GM12878 (cell line): Measurements from ENCODE around the gene MCOLN2. TPM values are rescaled to one million over a fixed set of nuclear protein-coding genes. Genes with fewer than 3 reads are reported as not detected.

Experiments
- ATAC-seq: fragments of 200-7000 bp; cut with Tn5 transposase; 3 replicates; pipeline ENCODE4 v1.9.1; 2020; ENCODE audit warnings: mild to moderate bottlenecking, moderate library complexity
- BruUV-seq: library from RNA; stranded (reverse); fragments of 400-500 nt; replicated peaks from 2 replicates; lab custom pipeline; 2021; lab: Mats Ljungman, UMichigan
- CTCF ChIA-PET: fragments of 300-600 bp; sonication (Branson Sonifier 250); formaldehyde crosslinking; extraction: SDS; loops from one replicate; lab custom pipeline; 2021; ENCODE audit warnings: inconsistent platforms; lab: Yijun Ruan, JAX
- POLR2A ChIA-PET: fragments of 350-600 bp; formaldehyde crosslinking; extraction: SDS; loops from one replicate; lab custom pipeline; 2021; ENCODE audit warnings: inconsistent platforms; lab: Charles Lee
- RAD21 ChIA-PET: fragments of 300-600 bp; sonication (Branson Sonifier 250); formaldehyde crosslinking; loops from one replicate; lab custom pipeline; 2023; ENCODE audit warnings: antibody characterized with exemption; ENCODE audit not compliant: unreplicated experiment; lab: Charles Lee
- SMC1A ChIA-PET: fragments of 300-600 bp; sonication (Branson Sonifier 250); formaldehyde crosslinking; loops from one replicate; lab custom pipeline; 2023; ENCODE audit not compliant: unreplicated experiment, uncharacterized antibody; lab: Charles Lee
- DNase-seq: peaks from one replicate; pipeline ENCODE4 v3.0.0-alpha.2; 2011; ENCODE audit warnings: low read depth, low spot score
- FAIRE-seq: peaks from 3 replicates; lab custom pipeline; 2011; peaks lifted over from hg19 to GRCh38; lab: Jason Lieb, UNC
- H2AFZ ChIP-seq: 2 replicates; pipeline ENCODE4 v1.6.0; 2011; ENCODE audit warnings: low read depth, low read length, control low read depth; ENCODE audit not compliant: control insufficient read depth
- H3K27ac ChIP-seq: 2 replicates; pipeline ENCODE4 v1.5.1; 2011; ENCODE audit warnings: control low read depth; ENCODE audit not compliant: control insufficient read depth, insufficient read depth
- H3K27me3 ChIP-seq, 2 experiments: replicated peaks in 1 of 2; 2 replicates each; pipeline versions ENCODE4 v1.6.0 to v1.6.1; 2011; ENCODE audit warnings: low read length in 1 of 2; ENCODE audit not compliant: control insufficient read depth in 2 of 2, insufficient read depth in 2 of 2
- H3K36me3 ChIP-seq, 2 experiments: 2 replicates each; pipeline ENCODE4 v1.5.1; 2011; ENCODE audit warnings: low read length in 1 of 2; ENCODE audit not compliant: control insufficient read depth in 2 of 2, insufficient read depth in 2 of 2
- H3K4me1 ChIP-seq: 2 replicates; pipeline ENCODE4 v1.6.1; 2011; ENCODE audit warnings: mild to moderate bottlenecking, low read length, moderate library complexity, mixed read lengths; ENCODE audit not compliant: control insufficient read depth, insufficient read depth
- H3K4me2 ChIP-seq: 2 replicates; pipeline ENCODE4 v1.6.0; 2011; ENCODE audit warnings: control low read depth; ENCODE audit not compliant: control insufficient read depth, insufficient read depth
- H3K4me3 ChIP-seq: fragments of 200-600 bp; sonication (generic); 2 replicates; pipeline ENCODE4 v1.5.1; 2016
- H3K79me2 ChIP-seq: 2 replicates; pipeline ENCODE4 v1.6.0; 2011; ENCODE audit warnings: low read length; ENCODE audit not compliant: control insufficient read depth, insufficient read depth
- H3K9ac ChIP-seq: 2 replicates; pipeline ENCODE4 v1.8.0; 2011; ENCODE audit warnings: low read length, control low read depth, mixed read lengths; ENCODE audit not compliant: control insufficient read depth, insufficient read depth
- H3K9me3 ChIP-seq: replicated peaks from 3 replicates; pipeline ENCODE4 v1.5.1; 2011; ENCODE audit warnings: mild to moderate bottlenecking, low read length; ENCODE audit not compliant: control insufficient read depth, insufficient read depth
- H4K20me1 ChIP-seq: 2 replicates; pipeline ENCODE4 v1.6.0; 2011; ENCODE audit not compliant: control insufficient read depth, insufficient read depth
- ASH2L ChIP-seq: fragments of 300-600, 200-600 bp; sonication (generic); IDR thresholded peaks from 2 replicates; pipeline ENCODE4 v1.6.1; 2017; ENCODE audit warnings: low read depth, mild to moderate bottlenecking, borderline replicate concordance
- ATF2 ChIP-seq: IDR thresholded peaks from 2 replicates; pipeline ENCODE4 v1.6.1; 2012; ENCODE audit warnings: low read length, inconsistent platforms
- BRCA1 ChIP-seq: IDR thresholded peaks from 2 replicates; pipeline ENCODE4 v1.6.1; 2011; ENCODE audit warnings: low read depth, low read length, improper control_type of control experiment
- EED ChIP-seq: sonication (generic); IDR thresholded peaks from 2 replicates; pipeline ENCODE4 v1.6.1; 2016; ENCODE audit warnings: antibody characterized with exemption, low read depth
- IRF4 ChIP-seq: IDR thresholded peaks from 2 replicates; pipeline ENCODE4 v1.6.1; 2011; ENCODE audit warnings: low read depth, low read length
- KAT2A ChIP-seq: conservative IDR thresholded peaks from 2 replicates; pipeline ENCODE4 v1.6.1; 2011; ENCODE audit warnings: low read depth, low read length; ENCODE audit not compliant: control insufficient read depth
- MYC ChIP-seq: IDR thresholded peaks from 2 replicates; pipeline ENCODE4 v1.6.1; 2011; ENCODE audit warnings: mild to moderate bottlenecking, low read length, moderate library complexity, inconsistent platforms; ENCODE audit not compliant: insufficient read depth, insufficient replicate concordance, insufficient read length, severe bottlenecking
- NFYB ChIP-seq: IDR thresholded peaks from 2 replicates; pipeline ENCODE4 v1.6.1; 2011; ENCODE audit warnings: low read depth, mild to moderate bottlenecking, low read length, improper control_type of control experiment, moderate library complexity; ENCODE audit not compliant: insufficient read depth
- NR2C1 ChIP-seq: fragments of 450-650 bp; IDR thresholded peaks from 2 replicates; pipeline ENCODE4 v1.6.1; 2017; ENCODE audit warnings: antibody characterized with exemption, mild to moderate bottlenecking, moderate library complexity
- SMC3 ChIP-seq: IDR thresholded peaks from 2 replicates; pipeline ENCODE4 v1.6.1; 2011; ENCODE audit warnings: low read length, improper control_type of control experiment, borderline replicate concordance
- TCF3 ChIP-seq: IDR thresholded peaks from 2 replicates; pipeline ENCODE4 v1.6.1; 2012; ENCODE audit warnings: low read depth, mild to moderate bottlenecking, low read length, borderline replicate concordance; ENCODE audit not compliant: insufficient read depth
- ZNF24 ChIP-seq: fragments of 450-650 bp; IDR thresholded peaks from 2 replicates; pipeline ENCODE4 v1.6.1; 2017; ENCODE audit warnings: antibody characterized with exemption, mild to moderate bottlenecking
- WGBS: methylation state at CpG from one replicate; pipeline ENCODE4 v1.1.6; 2016; ENCODE audit warnings: low lambda C conversion rate; ENCODE audit not compliant: insufficient replicate concordance, insufficient coverage; ENCODE audit errors: missing lambda C conversion rate; 5-methylcytosine and 5-hydroxymethylcytosine counted together
- in situ Hi-C: fragments of 300-500 bp; cut with MboI; formaldehyde crosslinking; loops from 9 replicates; pipeline ENCODE4 v1.14.3; 2018; ENCODE audit warnings: mixed read lengths
- intact Hi-C: fragments of 100-400 bp; cut with micrococcal nuclease; formaldehyde crosslinking; loops from one replicate; pipeline ENCODE4 v1.14.2; 2022; ENCODE audit not compliant: unreplicated experiment
- polyA plus RNA-seq, 11 experiments: library from polyadenylated mRNA; depleted of rRNA in 4 of 11; unstranded in 6 of 11; stranded (reverse) in 5 of 11; fragments of >200 nt; fragmentation: Nextera tagmentation in 4 of 11; fragmentation: Illumina TruSeq in 1 of 11; extraction: Ambion mirVana in 4 of 11; extraction: Trizol in 1 of 11; gene quantifications; 1 replicate in 1 of 11; 2 replicates in 10 of 11; pipeline versions ENCODE4 v1.2.1 to v1.2.3, GENCODE V29; 2011 to 2016; ENCODE audit warnings: inconsistent platforms in 2 of 11, missing spikeins in 2 of 11, low read depth in 1 of 11
- total RNA-seq, 4 experiments: library from RNA; depleted of rRNA in 3 of 4; stranded (reverse); fragments of >200 nt in 3 of 4; fragmentation: Illumina TruSeq in 1 of 4; extraction: Trizol in 1 of 4; gene quantifications; 2 replicates each; pipeline versions ENCODE4 v1.2.1 to v1.2.3, GENCODE V29; 2013 to 2021
- TF ChIP-seq, protein P1 (sequence below): fragments of 450-650 bp; IDR thresholded peaks from 2 replicates; pipeline ENCODE4 v1.6.1; 2016; ENCODE audit warnings: mild to moderate bottlenecking
- TF ChIP-seq, protein P2 (sequence below): IDR thresholded peaks from 2 replicates; pipeline ENCODE4 v1.6.1; 2011; ENCODE audit warnings: borderline replicate concordance, low read depth, mild to moderate bottlenecking, moderate library complexity, mixed read lengths, low read length; ENCODE audit not compliant: insufficient read depth; ENCODE audit errors: extremely low read length
- TF ChIP-seq, protein P3 (sequence below): fragments of 450-650 bp; IDR thresholded peaks from 2 replicates; pipeline ENCODE4 v1.6.1; 2018; ENCODE audit warnings: mild to moderate bottlenecking, low read depth, moderate library complexity; ENCODE audit not compliant: partially characterized antibody

Gene MCOLN2
- total and polyA plus RNA-seq, 10 of the 15 experiments (the other 5 are each of a cell fraction or from before 2014, with no cell fraction given), result 25.9 to 233 (median 109) TPM

DNA sequence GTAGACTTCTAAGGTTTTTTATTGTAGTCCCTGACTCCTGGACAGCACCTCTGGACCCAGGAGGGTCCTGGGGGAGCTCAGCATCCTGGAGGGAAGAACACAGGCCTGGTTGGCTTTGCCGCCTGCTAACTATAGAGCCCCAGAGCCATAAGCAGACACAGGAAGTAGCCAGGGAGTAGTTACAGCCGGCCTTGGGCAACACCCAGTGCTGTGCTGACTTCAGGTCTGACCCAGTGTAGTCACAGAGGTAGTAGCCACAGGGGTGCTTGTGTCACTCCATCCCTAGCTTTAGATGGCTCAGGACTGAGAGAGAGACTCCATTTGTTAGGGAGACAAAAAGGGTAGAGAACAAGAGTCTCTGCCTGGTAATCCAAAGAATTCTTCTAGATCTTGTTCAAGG lies 21.9 kb downstream of the MCOLN2 start:
- RAD21 ChIA-PET, result interaction anchor here (1.0 to 5.6 kb wide), 5 partner anchors 14 to 52 kb away, joined by 3 to 38 read pairs (median 18); partner anchors contain the start of gene MCOLN2
- peak; percentile 39 for ATAC-seq
- CTCF ChIA-PET, result interaction anchor here (1.3 to 4.9 kb wide), 5 partner anchors 17 to 280 kb away, joined by 4 to 49 read pairs (median 6); partner anchors contain the start of gene MCOLN2
- H3K9me3 ChIP-seq, result no peaks in the 10 kb centered on the region; the same call in none of the 3 replicates
- no peak overlapping the region for H2AFZ ChIP-seq
- peak overlapping the region; percentile 60; the same call in 1 of the 2 replicates for H3K4me3 ChIP-seq
- POLR2A ChIA-PET, result interaction anchor here (0.7 to 5.8 kb wide), 6 partner anchors 14 to 53 kb away, joined by 3 to 69 read pairs (median 3); partner anchors contain the start of gene MCOLN2
- H3K79me2 ChIP-seq, result peaks cover 95% of the 10 kb centered on the region
- no TSS peak for BruUV-seq
- H3K27ac ChIP-seq, result peak overlapping the region; percentile 85
- DNase-seq, result no peak
- H3K9ac ChIP-seq, result peak overlapping the region; percentile 56
- peak overlapping the region; percentile 83 for H3K4me2 ChIP-seq
- 31% methylated on average over 2 of the region's 2 CpGs for WGBS
- peaks cover 0 to 10% of the 10 kb centered on the region in 2 experiments; a peak in 2 of 4 replicates for H3K36me3 ChIP-seq
- FAIRE-seq, result no peak
- H4K20me1 ChIP-seq, result peaks cover 5% of the 10 kb centered on the region; the same call in 1 of the 2 replicates
- peaks cover 44% of the 10 kb centered on the region for H3K4me1 ChIP-seq
- in situ Hi-C loops (loop anchor here (25.0 kb wide), 1 partner anchor 1937 kb away; the partner anchor contains the start of genes HS2ST1 and SELENOF), intact Hi-C loops (no loop called here)
- H3K27me3 ChIP-seq, result no peaks in the 10 kb centered on the region
- SMC1A ChIA-PET, result interaction anchor here (0.9 to 9.6 kb wide), 9 partner anchors 13 to 53 kb away, joined by 3 to 132 read pairs (median 5); no protein-coding TSS in a partner anchor
- no peak for TF ChIP-seq TCF3
- no peak for TF ChIP-seq SMC3
- no peak for TF ChIP-seq EED
- no peak for TF ChIP-seq NFYB
- TF ChIP-seq BRCA1, result no peak
- TF ChIP-seq, protein P1, sequence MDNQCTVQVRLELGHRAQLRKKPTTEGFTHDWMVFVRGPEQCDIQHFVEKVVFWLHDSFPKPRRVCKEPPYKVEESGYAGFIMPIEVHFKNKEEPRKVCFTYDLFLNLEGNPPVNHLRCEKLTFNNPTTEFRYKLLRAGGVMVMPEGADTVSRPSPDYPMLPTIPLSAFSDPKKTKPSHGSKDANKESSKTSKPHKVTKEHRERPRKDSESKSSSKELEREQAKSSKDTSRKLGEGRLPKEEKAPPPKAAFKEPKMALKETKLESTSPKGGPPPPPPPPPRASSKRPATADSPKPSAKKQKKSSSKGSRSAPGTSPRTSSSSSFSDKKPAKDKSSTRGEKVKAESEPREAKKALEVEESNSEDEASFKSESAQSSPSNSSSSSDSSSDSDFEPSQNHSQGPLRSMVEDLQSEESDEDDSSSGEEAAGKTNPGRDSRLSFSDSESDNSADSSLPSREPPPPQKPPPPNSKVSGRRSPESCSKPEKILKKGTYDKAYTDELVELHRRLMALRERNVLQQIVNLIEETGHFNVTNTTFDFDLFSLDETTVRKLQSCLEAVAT, result no peak
- TF ChIP-seq ZNF24, result no peak
- TF ChIP-seq IRF4, result no peak
- TF ChIP-seq, protein P2, sequence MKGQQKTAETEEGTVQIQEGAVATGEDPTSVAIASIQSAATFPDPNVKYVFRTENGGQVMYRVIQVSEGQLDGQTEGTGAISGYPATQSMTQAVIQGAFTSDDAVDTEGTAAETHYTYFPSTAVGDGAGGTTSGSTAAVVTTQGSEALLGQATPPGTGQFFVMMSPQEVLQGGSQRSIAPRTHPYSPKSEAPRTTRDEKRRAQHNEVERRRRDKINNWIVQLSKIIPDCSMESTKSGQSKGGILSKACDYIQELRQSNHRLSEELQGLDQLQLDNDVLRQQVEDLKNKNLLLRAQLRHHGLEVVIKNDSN, result no peak
- TF ChIP-seq, protein P3, sequence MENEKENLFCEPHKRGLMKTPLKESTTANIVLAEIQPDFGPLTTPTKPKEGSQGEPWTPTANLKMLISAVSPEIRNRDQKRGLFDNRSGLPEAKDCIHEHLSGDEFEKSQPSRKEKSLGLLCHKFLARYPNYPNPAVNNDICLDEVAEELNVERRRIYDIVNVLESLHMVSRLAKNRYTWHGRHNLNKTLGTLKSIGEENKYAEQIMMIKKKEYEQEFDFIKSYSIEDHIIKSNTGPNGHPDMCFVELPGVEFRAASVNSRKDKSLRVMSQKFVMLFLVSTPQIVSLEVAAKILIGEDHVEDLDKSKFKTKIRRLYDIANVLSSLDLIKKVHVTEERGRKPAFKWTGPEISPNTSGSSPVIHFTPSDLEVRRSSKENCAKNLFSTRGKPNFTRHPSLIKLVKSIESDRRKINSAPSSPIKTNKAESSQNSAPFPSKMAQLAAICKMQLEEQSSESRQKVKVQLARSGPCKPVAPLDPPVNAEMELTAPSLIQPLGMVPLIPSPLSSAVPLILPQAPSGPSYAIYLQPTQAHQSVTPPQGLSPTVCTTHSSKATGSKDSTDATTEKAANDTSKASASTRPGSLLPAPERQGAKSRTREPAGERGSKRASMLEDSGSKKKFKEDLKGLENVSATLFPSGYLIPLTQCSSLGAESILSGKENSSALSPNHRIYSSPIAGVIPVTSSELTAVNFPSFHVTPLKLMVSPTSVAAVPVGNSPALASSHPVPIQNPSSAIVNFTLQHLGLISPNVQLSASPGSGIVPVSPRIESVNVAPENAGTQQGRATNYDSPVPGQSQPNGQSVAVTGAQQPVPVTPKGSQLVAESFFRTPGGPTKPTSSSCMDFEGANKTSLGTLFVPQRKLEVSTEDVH, result no peak
- no peak for TF ChIP-seq KAT2A
- TF ChIP-seq ATF2, result no peak
- TF ChIP-seq ASH2L, result no peak
- TF ChIP-seq MYC, result no peak
- no peak for TF ChIP-seq NR2C1
